ENCODE results near the gene KHK. TPM values are rescaled to one million over a fixed set of nuclear protein-coding genes. Genes with fewer than 3 reads are reported as not detected.

Gene KHK
- total and polyA plus RNA-seq, 9 of the 15 experiments (the other 6 are each of a cell fraction or from before 2014, with no cell fraction given), result 1.5 to 10.7 (median 5.2) TPM

DNA sequence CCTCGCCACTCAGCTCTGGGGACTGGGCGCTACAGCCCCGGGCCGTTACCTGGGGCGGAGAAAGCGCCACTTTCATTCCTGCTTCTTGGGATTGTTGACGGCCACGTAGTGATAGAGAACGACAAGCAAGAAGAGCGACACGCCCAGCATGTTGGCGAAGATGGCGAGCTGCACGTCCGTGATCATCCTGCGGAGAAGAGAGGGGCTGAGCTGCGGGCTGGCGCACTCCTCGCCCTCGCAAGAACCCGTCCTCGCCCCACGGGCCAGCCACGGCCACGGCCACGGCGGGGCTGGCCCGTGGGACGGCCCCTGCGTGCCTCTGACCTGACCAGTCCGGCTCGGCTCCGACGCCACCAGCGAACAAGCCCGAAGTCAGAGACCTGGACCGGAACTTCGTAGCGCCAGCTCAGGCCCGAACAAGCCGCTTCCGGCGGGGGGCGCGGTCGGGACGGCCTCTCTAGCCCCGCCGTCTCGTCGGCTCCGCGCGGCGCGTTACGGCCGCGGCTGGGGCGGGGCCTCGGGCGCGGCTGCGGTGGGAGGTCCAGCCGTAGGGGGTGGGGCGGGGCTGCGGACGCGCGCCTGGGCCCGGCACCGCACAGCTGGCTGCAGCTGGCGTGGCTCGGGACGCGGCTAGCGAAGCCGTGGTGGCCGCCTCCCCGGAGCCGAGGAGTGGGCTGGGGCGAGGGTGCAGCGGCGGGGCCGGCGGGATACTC is 15.1 kb upstream of the KHK start, which contains the start of gene OST4 (continued):
- TF ChIP-seq, protein P1, sequence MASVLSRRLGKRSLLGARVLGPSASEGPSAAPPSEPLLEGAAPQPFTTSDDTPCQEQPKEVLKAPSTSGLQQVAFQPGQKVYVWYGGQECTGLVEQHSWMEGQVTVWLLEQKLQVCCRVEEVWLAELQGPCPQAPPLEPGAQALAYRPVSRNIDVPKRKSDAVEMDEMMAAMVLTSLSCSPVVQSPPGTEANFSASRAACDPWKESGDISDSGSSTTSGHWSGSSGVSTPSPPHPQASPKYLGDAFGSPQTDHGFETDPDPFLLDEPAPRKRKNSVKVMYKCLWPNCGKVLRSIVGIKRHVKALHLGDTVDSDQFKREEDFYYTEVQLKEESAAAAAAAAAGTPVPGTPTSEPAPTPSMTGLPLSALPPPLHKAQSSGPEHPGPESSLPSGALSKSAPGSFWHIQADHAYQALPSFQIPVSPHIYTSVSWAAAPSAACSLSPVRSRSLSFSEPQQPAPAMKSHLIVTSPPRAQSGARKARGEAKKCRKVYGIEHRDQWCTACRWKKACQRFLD (CRISPR knock-in tag; IDR thresholded peaks at IDR 0.05), result no peak
- TF ChIP-seq PRMT5 (CRISPR knock-in tag; IDR thresholded peaks at IDR 0.05) (no peak), SMARCA4 (IDR thresholded peaks at IDR 0.05) (0 out of 2 replicates have a peak, but pooled peaks have one; percentile 20), PHB2 (IDR thresholded peaks at IDR 0.05; ENCODE audit: low read depth) (no peak), POLR2AphosphoS2 (IDR thresholded peaks at IDR 0.05; ENCODE audit: low read length) (no peak), CHD1 (IDR thresholded peaks at IDR 0.05; ENCODE audit: low read length) (peak; percentile 96), TFAM (CRISPR knock-in tag; conservative IDR thresholded peaks at IDR 0.05) (no peak), EGR1 (conservative IDR thresholded peaks at IDR 0.05) (no peak), ZNF76 (CRISPR knock-in tag; IDR thresholded peaks at IDR 0.05; ENCODE audit: borderline replicate concordance) (no peak), KLF13 (tag; IDR thresholded peaks at IDR 0.05; ENCODE audit: borderline replicate concordance, low read depth) (0 out of 2 replicates have a peak, but pooled peaks have one; percentile 8), TCF7 (IDR thresholded peaks at IDR 0.05; ENCODE audit: borderline replicate concordance) (no peak), RBM15 (IDR thresholded peaks at IDR 0.05; ENCODE audit: insufficient read depth, low read length) (no peak), SMAD2 (IDR thresholded peaks at IDR 0.05; ENCODE audit: low read depth, low read length) (no peak), RBM22 (IDR thresholded peaks at IDR 0.05; ENCODE audit: low read depth, low read length, poor library complexity, severe bottlenecking) (no peak), MAZ (CRISPR knock-in tag; conservative IDR thresholded peaks at IDR 0.05 in 1 of 2, IDR thresholded peaks at IDR 0.05 in 1 of 2) (peak; percentile 67 to 69; a peak in 3 of 4 replicates)
- TF ChIP-seq, protein P2, sequence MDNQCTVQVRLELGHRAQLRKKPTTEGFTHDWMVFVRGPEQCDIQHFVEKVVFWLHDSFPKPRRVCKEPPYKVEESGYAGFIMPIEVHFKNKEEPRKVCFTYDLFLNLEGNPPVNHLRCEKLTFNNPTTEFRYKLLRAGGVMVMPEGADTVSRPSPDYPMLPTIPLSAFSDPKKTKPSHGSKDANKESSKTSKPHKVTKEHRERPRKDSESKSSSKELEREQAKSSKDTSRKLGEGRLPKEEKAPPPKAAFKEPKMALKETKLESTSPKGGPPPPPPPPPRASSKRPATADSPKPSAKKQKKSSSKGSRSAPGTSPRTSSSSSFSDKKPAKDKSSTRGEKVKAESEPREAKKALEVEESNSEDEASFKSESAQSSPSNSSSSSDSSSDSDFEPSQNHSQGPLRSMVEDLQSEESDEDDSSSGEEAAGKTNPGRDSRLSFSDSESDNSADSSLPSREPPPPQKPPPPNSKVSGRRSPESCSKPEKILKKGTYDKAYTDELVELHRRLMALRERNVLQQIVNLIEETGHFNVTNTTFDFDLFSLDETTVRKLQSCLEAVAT (IDR thresholded peaks at IDR 0.05), result no peak
- TF ChIP-seq, protein P3, sequence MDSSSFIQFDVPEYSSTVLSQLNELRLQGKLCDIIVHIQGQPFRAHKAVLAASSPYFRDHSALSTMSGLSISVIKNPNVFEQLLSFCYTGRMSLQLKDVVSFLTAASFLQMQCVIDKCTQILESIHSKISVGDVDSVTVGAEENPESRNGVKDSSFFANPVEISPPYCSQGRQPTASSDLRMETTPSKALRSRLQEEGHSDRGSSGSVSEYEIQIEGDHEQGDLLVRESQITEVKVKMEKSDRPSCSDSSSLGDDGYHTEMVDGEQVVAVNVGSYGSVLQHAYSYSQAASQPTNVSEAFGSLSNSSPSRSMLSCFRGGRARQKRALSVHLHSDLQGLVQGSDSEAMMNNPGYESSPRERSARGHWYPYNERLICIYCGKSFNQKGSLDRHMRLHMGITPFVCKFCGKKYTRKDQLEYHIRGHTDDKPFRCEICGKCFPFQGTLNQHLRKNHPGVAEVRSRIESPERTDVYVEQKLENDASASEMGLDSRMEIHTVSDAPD (CRISPR knock-in tag; IDR thresholded peaks at IDR 0.05), result no peak
- TF ChIP-seq, protein P4, sequence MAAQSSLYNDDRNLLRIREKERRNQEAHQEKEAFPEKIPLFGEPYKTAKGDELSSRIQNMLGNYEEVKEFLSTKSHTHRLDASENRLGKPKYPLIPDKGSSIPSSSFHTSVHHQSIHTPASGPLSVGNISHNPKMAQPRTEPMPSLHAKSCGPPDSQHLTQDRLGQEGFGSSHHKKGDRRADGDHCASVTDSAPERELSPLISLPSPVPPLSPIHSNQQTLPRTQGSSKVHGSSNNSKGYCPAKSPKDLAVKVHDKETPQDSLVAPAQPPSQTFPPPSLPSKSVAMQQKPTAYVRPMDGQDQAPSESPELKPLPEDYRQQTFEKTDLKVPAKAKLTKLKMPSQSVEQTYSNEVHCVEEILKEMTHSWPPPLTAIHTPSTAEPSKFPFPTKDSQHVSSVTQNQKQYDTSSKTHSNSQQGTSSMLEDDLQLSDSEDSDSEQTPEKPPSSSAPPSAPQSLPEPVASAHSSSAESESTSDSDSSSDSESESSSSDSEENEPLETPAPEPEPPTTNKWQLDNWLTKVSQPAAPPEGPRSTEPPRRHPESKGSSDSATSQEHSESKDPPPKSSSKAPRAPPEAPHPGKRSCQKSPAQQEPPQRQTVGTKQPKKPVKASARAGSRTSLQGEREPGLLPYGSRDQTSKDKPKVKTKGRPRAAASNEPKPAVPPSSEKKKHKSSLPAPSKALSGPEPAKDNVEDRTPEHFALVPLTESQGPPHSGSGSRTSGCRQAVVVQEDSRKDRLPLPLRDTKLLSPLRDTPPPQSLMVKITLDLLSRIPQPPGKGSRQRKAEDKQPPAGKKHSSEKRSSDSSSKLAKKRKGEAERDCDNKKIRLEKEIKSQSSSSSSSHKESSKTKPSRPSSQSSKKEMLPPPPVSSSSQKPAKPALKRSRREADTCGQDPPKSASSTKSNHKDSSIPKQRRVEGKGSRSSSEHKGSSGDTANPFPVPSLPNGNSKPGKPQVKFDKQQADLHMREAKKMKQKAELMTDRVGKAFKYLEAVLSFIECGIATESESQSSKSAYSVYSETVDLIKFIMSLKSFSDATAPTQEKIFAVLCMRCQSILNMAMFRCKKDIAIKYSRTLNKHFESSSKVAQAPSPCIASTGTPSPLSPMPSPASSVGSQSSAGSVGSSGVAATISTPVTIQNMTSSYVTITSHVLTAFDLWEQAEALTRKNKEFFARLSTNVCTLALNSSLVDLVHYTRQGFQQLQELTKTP (IDR thresholded peaks at IDR 0.05; ENCODE audit: low read depth in 1 of 2, partially characterized antibody in 2 of 2), result no peak
- TF ChIP-seq, protein P5, sequence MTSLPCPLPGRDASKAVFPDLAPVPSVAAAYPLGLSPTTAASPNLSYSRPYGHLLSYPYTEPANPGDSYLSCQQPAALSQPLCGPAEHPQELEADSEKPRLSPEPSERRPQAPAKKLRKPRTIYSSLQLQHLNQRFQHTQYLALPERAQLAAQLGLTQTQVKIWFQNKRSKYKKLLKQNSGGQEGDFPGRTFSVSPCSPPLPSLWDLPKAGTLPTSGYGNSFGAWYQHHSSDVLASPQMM (CRISPR knock-in tag; IDR thresholded peaks at IDR 0.05), result no peak
